Neuronal stem cell (in vitro differentiated cells): ENCODE measurements around the gene LCE5A.
"Not testable (repeated sequence)": the region's sequence is repeated elsewhere in the genome, so short reads cannot be mapped to it uniquely, and the experiment has no call there.

ENCODE experiments used
- DNase-seq: peaks from one replicate; pipeline ENCODE4 v3.0.0-alpha.2; 2013; ENCODE audit warnings: low spot score
- H2AFZ ChIP-seq: one replicate; pipeline ENCODE4 v1.6.1; 2013; ENCODE audit warnings: mild to moderate bottlenecking, low read length, inconsistent platforms
- H2AK5ac ChIP-seq: 2 replicates; pipeline ENCODE4 v1.6.1; 2013; ENCODE audit warnings: low read depth, mild to moderate bottlenecking, inconsistent platforms, low read length, moderate library complexity, mixed read lengths
- H2BK120ac ChIP-seq: 2 replicates; pipeline ENCODE4 v1.6.1; 2013; ENCODE audit warnings: low read depth, mild to moderate bottlenecking, inconsistent platforms, low read length, moderate library complexity, mixed read lengths
- H2BK12ac ChIP-seq: one replicate; pipeline ENCODE4 v1.6.1; 2013; ENCODE audit warnings: low read length, inconsistent platforms
- H2BK15ac ChIP-seq: 2 replicates; pipeline ENCODE4 v1.6.1; 2013; ENCODE audit warnings: mild to moderate bottlenecking, low read length, inconsistent platforms, mixed read lengths
- H2BK5ac ChIP-seq: one replicate; pipeline ENCODE4 v1.6.1; 2013; ENCODE audit warnings: inconsistent platforms, mild to moderate bottlenecking, low read length, moderate library complexity
- H3K14ac ChIP-seq: one replicate; pipeline ENCODE4 v1.6.1; 2013; ENCODE audit warnings: low read length, inconsistent platforms
- H3K18ac ChIP-seq: 2 replicates; pipeline ENCODE4 v1.6.1; 2013; ENCODE audit warnings: low read length, inconsistent platforms
- H3K23ac ChIP-seq: 2 replicates; pipeline ENCODE4 v1.6.1; 2013; ENCODE audit warnings: low read depth, mild to moderate bottlenecking, mixed read lengths, low read length, inconsistent platforms; ENCODE audit not compliant: poor library complexity
- H3K27ac ChIP-seq: replicated peaks from 3 replicates; pipeline ENCODE4 v1.5.1; 2013; ENCODE audit warnings: low read length, inconsistent platforms
- H3K27me3 ChIP-seq, 3 experiments: 2 replicates each; pipeline ENCODE4 v1.6.1; 2013; ENCODE audit warnings: low read length in 3 of 3, mild to moderate bottlenecking in 2 of 3, inconsistent platforms in 1 of 3, low read depth in 1 of 3, mixed read lengths in 1 of 3, moderate library complexity in 1 of 3; ENCODE audit not compliant: control insufficient read depth in 3 of 3, insufficient read depth in 3 of 3
- H3K36me3 ChIP-seq, 2 donors: replicated peaks in 1 of 2; 2 replicates each; pipeline ENCODE4 v1.6.1; 2013; ENCODE audit warnings: low read length in 2 of 2; ENCODE audit not compliant: control insufficient read depth in 2 of 2, insufficient read depth in 2 of 2
- H3K4ac ChIP-seq: 2 replicates; pipeline ENCODE4 v1.6.1; 2013; ENCODE audit warnings: inconsistent platforms, mild to moderate bottlenecking, low read length, moderate library complexity
- H3K4me1 ChIP-seq, 2 donors: 1 replicate in 1 of 2; 2 replicates in 1 of 2; pipeline ENCODE4 v1.6.1; 2013; ENCODE audit warnings: low read length in 2 of 2, low read depth in 1 of 2; ENCODE audit not compliant: control insufficient read depth in 2 of 2, insufficient read depth in 1 of 2
- H3K4me2 ChIP-seq: one replicate; pipeline ENCODE4 v1.6.1; 2013; ENCODE audit warnings: mild to moderate bottlenecking, low read length, inconsistent platforms; ENCODE audit not compliant: insufficient read depth, poor library complexity, severe bottlenecking
- H3K4me3 ChIP-seq, 2 donors: 2 replicates each; pipeline ENCODE4 v1.5.1; 2013; ENCODE audit warnings: low read length in 2 of 2, mild to moderate bottlenecking in 2 of 2, inconsistent platforms in 1 of 2, moderate library complexity in 1 of 2
- H3K79me1 ChIP-seq: one replicate; pipeline ENCODE4 v1.6.1; 2013; ENCODE audit warnings: low read depth, mild to moderate bottlenecking, inconsistent platforms, low read length, moderate library complexity
- H3K9ac ChIP-seq: one replicate; pipeline ENCODE4 v1.6.1; 2013; ENCODE audit warnings: mild to moderate bottlenecking, low read depth, low read length, inconsistent platforms; ENCODE audit not compliant: poor library complexity
- H3K9me3 ChIP-seq, 2 donors: replicated peaks in 1 of 2; 2 replicates each; pipeline versions ENCODE3 to v1.6.1; 2013; ENCODE audit warnings: low read length in 2 of 2, mild to moderate bottlenecking in 2 of 2, inconsistent platforms in 1 of 2, low read depth in 1 of 2, mixed read lengths in 1 of 2, moderate library complexity in 1 of 2; ENCODE audit not compliant: control insufficient read depth in 2 of 2, insufficient read depth in 1 of 2
- H4K8ac ChIP-seq: one replicate; pipeline ENCODE4 v1.6.1; 2013; ENCODE audit warnings: low read depth, mild to moderate bottlenecking, inconsistent platforms, low read length, moderate library complexity
- H4K91ac ChIP-seq: one replicate; pipeline ENCODE4 v1.6.1; 2013; ENCODE audit warnings: low read length, low read depth, mild to moderate bottlenecking, inconsistent platforms; ENCODE audit not compliant: poor library complexity
- whole genome bisulfite sequencing, 2 donors: extraction: QIAGEN DNeasy Blood & Tissue Kit; methylation state at CpG; one replicate each; pipeline ENCODE4 v1.1.7; 2013; ENCODE audit warnings: missing lambda C conversion rate in 2 of 2, mixed read lengths in 1 of 2; ENCODE audit not compliant: insufficient read length in 2 of 2, insufficient replicate concordance in 1 of 2; ENCODE audit errors: extremely low coverage in 2 of 2; 5-methylcytosine and 5-hydroxymethylcytosine counted together

The LCE5A gene

DNA sequence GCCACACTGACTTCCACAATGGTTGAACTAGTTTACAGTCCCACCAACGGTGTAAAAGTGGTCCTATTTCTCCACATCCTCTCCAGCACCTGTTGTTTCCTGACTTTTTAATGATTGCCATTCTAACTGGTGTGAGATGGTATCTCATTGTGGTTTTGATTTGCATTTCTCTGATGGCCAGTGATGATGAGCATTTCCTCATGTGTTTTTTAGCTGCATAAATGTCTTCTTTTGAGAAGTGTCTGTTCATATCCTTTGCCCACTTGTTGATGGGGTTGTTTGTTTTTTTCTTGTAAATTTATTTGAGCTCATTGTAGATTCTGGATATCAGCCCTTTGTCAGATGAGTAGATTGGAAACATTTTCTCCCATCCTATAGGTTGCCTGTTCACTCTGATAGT, 37.8 kb downstream of the LCE5A start:
- H3K4ac ChIP-seq, H4K91ac ChIP-seq, H3K9ac ChIP-seq, H2BK120ac ChIP-seq, H3K14ac ChIP-seq, H3K18ac ChIP-seq, DNase-seq, H3K27me3 ChIP-seq, H3K27ac ChIP-seq, H2BK12ac ChIP-seq, H2AFZ ChIP-seq, H3K4me1 ChIP-seq, H3K23ac ChIP-seq, H2AK5ac ChIP-seq, H3K4me3 ChIP-seq, H2BK15ac ChIP-seq, H3K79me1 ChIP-seq, H3K36me3 ChIP-seq, H3K4me2 ChIP-seq, H4K8ac ChIP-seq, H2BK5ac ChIP-seq: not testable (repeated sequence)
- H3K9me3 ChIP-seq, result peaks cover 0 to 22% of the 10 kb centered on the region in 2 donors
- WGBS, 2 donors, result no CpG with 5 or more reads among the region's 1 CpG
